Endothelial cell (in vitro differentiated cells): ENCODE data around the gene REXO1. TPM values are rescaled to one million over a fixed set of nuclear protein-coding genes. Genes with fewer than 3 reads are reported as not detected.

Source experiments
- DNase-seq: peaks from one replicate; pipeline ENCODE4 v3.0.0; 2021; ENCODE audit warnings: low spot score
- H3K27ac Mint-ChIP-seq: one replicate; pipeline ENCODE4 v1.8.0; 2021; ENCODE audit warnings: mixed read lengths, inconsistent platforms; ENCODE audit not compliant: unreplicated experiment
- H3K27me3 Mint-ChIP-seq: one replicate; pipeline ENCODE4 v1.8.0; 2021; ENCODE audit warnings: mild to moderate bottlenecking, moderate library complexity, mixed read lengths, inconsistent platforms; ENCODE audit not compliant: unreplicated experiment
- H3K36me3 Mint-ChIP-seq: one replicate; pipeline ENCODE4 v1.8.0; 2021; ENCODE audit warnings: mild to moderate bottlenecking, low read depth, mixed read lengths, inconsistent platforms; ENCODE audit not compliant: unreplicated experiment
- H3K4me1 Mint-ChIP-seq: one replicate; pipeline ENCODE4 v1.8.0; 2021; ENCODE audit warnings: mild to moderate bottlenecking, mixed read lengths, inconsistent platforms; ENCODE audit not compliant: unreplicated experiment
- H3K4me3 Mint-ChIP-seq: one replicate; pipeline ENCODE4 v1.8.0; 2021; ENCODE audit warnings: mild to moderate bottlenecking, mixed read lengths, inconsistent platforms; ENCODE audit not compliant: unreplicated experiment
- H3K9me3 Mint-ChIP-seq: one replicate; pipeline ENCODE4 v1.8.0; 2021; ENCODE audit warnings: mixed read lengths, inconsistent platforms; ENCODE audit not compliant: unreplicated experiment
- CTCF ChIP-seq: fragments of 200-600 bp; sonication (generic); IDR thresholded peaks from one replicate; pipeline ENCODE4 v1.5.0; 2021; ENCODE audit warnings: antibody characterized with exemption; ENCODE audit not compliant: unreplicated experiment
- total RNA-seq: library from RNA; stranded (reverse); fragmentation: NEBNext Ultra II Directional; extraction: Animal tissue kit (Norgen Biotek cat#: 25700); gene quantifications from one replicate; pipeline ENCODE4 v1.2.1, GENCODE V29; 2021; ENCODE audit not compliant: unreplicated experiment

REXO1 gene
- total RNA-seq, 1 donor from 2014 or later = 48.1 TPM

- DNase-seq = no peak
- Mint-ChIP-seq H3K9me3 (no peaks in the 10 kb centered on the region), H3K27me3 (peaks cover 13% of the 10 kb centered on the region), H3K4me1 (no peaks in the 10 kb centered on the region), H3K36me3 (no peaks in the 10 kb centered on the region), H3K27ac (peak overlapping the region; percentile 49), H3K4me3 (no peak overlapping the region)
- no peak for TF ChIP-seq CTCF
These were observed 64.4 kb downstream of the REXO1 start for GRCh38 chr19:1783874-1784273.

GRCh38 chr19:1783354-1783753 is 64.9 kb downstream of the REXO1 start:
- no peaks in the 10 kb centered on the region for H3K4me1 Mint-ChIP-seq
- no peak for DNase-seq
- TF ChIP-seq CTCF = no peak
- H3K27ac Mint-ChIP-seq = no peak overlapping the region
- H3K36me3 Mint-ChIP-seq = no peaks in the 10 kb centered on the region
- H3K4me3 Mint-ChIP-seq = no peak overlapping the region
- no peaks in the 10 kb centered on the region for H3K9me3 Mint-ChIP-seq
- H3K27me3 Mint-ChIP-seq = peaks cover 13% of the 10 kb centered on the region

GRCh38 chr19:1782521-1782920 is 65.8 kb downstream of the REXO1 start:
- Mint-ChIP-seq H3K4me3 (no peak overlapping the region), H3K36me3 (no peaks in the 10 kb centered on the region), H3K27me3 (peaks cover 13% of the 10 kb centered on the region), H3K4me1 (no peaks in the 10 kb centered on the region), H3K9me3 (no peaks in the 10 kb centered on the region), H3K27ac (no peak overlapping the region)
- no peak for DNase-seq
- no peak for TF ChIP-seq CTCF

- Mint-ChIP-seq H3K27ac (no peak overlapping the region), H3K36me3 (peaks cover 4% of the 10 kb centered on the region), H3K9me3 (no peaks in the 10 kb centered on the region), H3K27me3 (peaks cover 19% of the 10 kb centered on the region), H3K4me3 (no peak overlapping the region), H3K4me1 (peaks cover 2% of the 10 kb centered on the region)
- no peak for DNase-seq
- TF ChIP-seq CTCF = no peak
These were observed 67.9 kb downstream of the REXO1 start for GRCh38 chr19:1780272-1780958.

- peaks cover 2% of the 10 kb centered on the region for H3K4me1 Mint-ChIP-seq
- no peaks in the 10 kb centered on the region for H3K9me3 Mint-ChIP-seq
- no peak for TF ChIP-seq CTCF
- H3K27me3 Mint-ChIP-seq = peaks cover 19% of the 10 kb centered on the region
- no peak overlapping the region for H3K4me3 Mint-ChIP-seq
- peaks cover 4% of the 10 kb centered on the region for H3K36me3 Mint-ChIP-seq
- no peak overlapping the region for H3K27ac Mint-ChIP-seq
- DNase-seq = no peak
These were observed 68.7 kb downstream of the REXO1 start for GRCh38 chr19:1779574-1779973.
